GM21619 (cell line): ENCODE measurements around the gene TOX2.
A peak's percentile ranks its signal among the peaks of the same experiment; 100 is the strongest.

ENCODE experiments used
- ATAC-seq: cut with Tn5 transposase; IDR thresholded peaks from one replicate; pipeline ENCODE4 v1.9.1; 2021; ENCODE audit not compliant: unreplicated experiment

TOX2 gene

DNA sequence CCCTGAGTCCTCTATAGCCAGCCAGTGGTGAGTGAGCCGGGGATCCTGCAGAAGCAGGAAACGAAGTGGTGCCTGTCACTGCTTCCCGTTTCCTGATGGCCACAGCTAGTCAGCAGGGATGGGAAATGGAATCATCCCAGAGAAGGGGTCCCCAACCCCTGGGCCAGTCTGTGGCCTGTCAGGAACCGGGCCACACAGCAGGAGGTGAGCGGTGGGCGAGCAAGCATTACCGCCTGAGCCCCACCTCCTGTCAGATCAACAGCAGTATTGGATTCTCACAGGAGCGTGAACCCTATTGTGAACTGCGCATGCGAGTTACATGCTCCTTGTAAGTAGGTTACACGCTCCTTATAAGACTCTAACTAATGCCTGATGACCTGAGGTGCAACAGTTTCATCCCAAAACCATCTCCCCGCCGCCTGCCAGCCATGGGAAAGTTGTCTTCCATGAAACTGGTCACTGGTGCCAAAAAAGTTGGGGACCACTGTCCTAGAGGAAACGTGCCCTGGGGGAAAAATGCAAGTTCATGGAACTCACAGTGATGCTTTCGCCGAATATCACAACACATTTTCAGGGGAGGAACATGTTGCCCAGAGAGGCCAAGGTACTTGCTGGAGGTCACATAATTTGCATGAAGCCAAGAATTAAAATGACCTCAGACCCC is 158.5 kb downstream of the TOX2 start:
- ATAC-seq = no peak

DNA sequence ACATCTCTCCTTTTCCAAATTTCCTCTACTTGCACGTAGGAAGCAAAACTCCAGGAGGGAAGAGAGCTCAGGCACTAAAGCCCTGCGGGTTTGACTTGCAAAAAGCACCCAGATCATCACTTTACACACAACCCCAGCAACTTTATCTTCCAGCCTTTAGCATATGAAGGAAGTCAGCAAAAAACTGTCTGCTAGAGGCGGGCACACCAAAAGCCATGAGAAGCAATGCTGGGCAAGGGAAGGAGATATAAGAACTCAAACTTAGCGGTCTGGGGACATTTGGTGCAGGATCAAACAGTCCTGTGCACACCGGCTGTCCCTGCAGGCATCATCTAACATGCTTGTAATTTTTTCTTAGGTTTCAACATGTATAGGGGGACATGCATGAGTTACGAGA is 159.0 kb downstream of the TOX2 start:
- no peak for ATAC-seq

DNA sequence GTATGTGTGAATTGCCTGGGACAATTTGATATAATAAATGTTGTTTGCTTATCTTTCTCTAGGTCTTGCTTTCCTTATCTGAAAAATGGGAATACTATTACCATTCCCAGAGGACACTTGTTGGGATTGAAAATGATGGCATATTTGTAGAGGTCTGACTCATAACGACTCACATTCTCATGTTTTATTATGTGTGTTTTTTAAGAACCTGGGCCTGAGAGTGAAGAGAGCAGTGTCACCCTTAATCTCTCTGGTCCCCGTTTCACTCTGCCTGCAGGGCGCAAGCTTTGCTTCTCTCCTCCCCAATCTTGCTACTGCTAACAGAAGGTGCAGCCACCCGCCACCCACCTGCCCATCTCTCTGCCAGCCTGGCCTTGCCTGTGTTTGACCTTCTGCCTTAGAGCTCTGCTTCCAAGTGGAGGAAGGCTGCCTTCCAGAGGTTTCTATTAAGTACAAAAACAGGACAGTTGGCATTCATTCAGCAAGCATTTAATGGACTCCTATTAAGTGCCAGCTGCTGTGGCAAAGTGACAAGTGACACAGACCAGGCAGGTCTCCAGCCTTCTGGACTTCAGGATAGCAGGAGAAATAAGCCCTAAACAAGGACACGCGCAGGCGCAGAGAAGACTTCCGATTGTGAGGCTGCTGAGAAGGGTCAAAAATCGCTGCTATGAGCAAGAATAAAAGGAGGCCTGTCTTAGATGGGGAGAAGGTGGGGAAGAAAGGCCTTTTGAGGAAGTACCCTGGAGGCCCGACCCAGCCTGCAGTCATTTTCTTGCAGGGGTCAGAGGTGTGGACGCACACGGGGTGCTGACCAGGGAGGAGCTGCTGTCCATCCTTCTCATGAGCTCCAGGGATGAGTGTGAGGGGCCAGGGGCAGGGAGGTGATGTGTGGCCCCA is 159.8 kb downstream of the TOX2 start:
- no peak for ATAC-seq

DNA sequence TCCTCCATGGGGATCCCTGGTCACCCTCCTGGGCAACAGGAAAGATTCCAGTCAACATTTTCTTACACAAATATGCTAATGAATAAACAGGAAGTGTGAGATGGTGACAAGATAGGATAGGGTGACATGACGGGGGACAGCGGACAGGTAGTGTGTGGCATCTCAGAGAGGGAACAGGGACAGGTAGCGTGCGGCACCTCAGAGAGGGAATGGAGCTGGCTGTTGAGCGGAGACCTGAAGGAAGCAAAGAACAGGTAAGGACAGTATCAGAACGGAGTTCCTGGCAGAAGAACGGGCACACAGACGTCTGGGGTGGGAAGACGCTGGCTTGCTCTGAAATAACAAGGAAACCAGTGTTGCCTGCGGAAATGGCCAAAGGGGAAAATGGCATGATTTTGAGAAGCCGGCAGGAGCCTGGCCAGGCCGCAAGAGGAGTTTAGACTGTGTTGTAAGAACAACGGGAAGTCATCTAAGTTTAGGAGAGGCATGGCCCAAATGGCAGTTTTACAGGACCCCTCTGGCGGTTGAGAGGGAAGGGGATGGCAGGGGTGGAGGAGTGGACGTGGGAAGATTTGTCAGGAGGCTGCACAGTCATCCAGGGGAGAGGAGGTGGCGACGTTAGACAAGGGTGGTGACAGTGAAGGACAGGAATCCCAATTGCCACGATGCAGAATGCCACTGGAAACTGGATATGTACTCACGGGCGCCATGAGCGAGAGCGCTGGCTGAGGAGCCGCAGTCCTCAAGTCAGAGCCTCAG is 160.7 kb downstream of the TOX2 start:
- no peak for ATAC-seq

DNA sequence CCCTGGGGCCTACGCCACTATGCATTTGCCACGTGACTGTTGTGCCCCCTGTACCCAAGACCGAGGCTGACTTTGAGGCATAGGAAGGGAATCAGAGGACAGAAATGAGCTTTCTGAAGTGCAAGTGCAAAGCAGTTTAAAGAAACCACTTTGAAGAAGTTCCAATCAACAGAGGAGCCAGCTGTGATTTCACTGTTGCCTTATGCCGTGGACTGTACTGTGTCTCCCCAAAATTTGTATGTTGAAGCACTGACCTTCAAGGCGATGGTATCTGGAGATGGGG is 161.2 kb downstream of the TOX2 start:
- no peak for ATAC-seq

DNA sequence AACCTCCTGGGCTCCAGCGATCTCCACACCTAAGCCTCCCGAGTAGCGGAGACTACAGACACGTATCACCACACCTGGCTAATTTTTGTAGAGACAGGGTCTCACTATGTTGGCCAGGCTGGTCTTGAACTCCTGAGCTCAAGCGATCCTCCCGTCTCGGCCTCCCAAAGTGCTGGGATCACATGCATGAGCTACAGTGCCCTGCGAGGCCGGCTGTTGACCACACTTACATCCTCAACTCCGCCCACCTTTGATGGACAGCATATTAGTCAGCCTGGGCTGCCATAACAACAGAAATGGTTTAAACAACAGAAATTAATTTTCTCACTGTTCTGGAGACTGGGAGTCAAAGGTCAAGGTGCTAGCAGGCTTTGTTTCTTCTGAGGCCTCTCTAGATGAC is 164.6 kb downstream of the TOX2 start:
- no peak for ATAC-seq

DNA sequence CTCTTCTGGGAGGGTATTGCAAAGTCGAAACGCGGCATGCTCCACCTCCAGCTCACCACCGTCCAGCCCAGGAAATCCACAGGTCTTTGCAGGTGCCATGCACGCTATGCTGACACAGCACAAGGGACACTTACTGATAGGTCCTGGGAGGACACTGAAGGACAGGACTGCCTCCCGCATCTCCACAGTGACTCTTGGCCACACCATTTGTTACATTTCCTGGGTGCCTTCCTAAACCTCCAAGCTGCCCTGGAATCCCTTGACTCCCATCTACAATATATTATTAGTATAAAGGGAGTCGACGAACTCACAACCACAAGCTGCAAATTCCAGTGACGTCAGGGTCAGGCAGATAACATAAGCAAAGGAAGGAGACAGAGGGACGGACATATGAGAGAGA is 165.4 kb downstream of the TOX2 start:
- ATAC-seq = no peak

DNA sequence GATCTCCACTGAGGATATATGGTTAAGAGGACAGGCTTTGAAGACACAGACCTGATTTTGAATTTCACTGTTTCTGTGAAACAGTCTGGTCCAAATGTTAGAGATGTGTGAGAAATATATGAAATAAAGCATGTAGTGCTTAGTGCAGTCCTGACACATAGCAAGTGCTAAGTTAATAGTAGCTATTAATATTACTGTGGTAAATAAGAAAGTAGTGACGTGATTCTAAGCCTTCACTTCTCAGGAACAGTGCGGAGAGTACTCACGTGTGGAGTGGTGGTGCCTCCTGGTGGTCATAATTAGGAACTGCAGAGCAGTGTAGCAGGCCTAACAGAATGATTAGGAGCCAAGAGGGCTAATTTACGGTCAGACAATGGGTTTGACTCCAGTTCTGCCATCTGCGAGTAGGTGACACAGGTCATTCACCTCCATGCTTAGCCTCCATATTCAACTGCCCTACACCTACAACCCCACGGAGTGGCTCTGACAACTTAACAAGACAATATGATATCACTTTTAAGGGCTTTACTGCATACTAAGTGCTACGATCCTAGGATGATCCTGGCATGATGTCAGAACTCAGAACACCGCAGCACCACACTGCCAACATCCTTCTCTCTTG is 166.1 kb downstream of the TOX2 start:
- ATAC-seq = peak; percentile 83

DNA sequence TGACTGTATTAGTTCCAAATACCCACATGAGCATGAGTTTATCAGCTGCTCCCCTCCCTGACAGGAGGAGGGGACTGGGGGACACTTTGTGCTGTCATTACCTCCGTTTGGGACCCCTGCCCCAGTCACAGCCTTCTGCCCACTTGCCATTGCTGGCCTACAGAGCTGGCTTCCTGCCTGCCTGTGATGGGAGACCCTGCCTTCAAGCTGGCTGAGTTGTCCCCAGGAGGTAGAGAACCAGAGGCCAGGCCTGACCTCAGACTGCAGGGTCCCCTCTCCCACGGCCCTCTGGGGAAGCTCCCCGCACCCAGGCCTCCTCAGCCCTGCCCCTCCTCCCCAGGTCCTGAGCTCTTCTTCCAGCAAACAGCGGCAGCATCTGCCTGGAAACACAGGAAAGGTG is 166.8 kb downstream of the TOX2 start:
- no peak for ATAC-seq

DNA sequence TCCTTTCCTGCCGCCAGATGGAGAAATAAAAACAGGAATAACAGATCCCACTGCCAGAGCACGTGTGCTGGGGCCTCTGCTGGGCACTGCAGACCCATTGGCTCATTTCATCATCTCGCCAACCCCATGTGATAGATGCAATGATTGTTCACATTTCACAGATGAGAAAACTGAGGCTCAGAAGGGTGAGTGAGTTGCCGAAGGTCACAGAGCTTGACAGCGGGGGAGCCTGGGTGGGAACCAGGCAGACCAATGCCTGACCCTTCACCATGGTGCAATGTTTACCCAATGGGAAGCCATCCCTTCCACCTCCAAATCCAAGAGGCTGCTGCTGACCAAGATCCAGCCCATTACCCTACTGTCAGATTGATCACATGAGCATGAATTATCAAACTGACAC is 167.2 kb downstream of the TOX2 start:
- ATAC-seq = no peak

DNA sequence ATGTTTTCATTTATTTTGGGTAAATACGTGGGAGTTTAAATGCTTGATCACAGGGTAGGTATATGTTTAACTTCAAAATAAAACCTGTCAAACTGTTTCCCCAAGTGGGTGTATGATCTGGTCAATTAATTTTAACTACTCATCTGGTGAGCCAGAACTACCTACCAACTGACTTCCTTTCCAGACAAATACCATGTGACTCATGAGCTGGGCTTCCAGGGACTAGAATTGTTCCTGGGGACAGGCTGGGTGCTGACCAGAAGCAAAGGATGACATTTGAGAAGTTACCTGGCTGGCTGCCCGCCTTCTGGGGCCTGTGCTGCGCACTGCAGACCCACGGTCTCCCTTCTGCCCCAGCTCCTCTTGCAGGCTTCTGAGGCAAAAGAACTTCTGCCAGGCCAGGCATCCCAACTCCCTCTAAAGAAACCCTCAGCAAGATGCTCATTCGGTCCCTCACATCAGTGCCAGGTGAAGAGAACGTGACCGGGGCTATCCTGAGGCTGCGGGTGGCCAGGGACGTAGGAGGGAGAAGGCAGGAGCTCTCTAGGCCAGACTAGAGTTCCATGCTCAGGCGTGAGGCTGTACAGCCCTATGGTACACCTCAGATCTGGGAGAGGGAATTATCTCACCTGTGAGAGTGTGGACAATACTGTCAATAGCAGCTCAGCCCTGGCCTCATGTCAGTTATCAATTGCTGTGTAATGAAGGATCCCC is 168.7 kb downstream of the TOX2 start:
- ATAC-seq = no peak

DNA sequence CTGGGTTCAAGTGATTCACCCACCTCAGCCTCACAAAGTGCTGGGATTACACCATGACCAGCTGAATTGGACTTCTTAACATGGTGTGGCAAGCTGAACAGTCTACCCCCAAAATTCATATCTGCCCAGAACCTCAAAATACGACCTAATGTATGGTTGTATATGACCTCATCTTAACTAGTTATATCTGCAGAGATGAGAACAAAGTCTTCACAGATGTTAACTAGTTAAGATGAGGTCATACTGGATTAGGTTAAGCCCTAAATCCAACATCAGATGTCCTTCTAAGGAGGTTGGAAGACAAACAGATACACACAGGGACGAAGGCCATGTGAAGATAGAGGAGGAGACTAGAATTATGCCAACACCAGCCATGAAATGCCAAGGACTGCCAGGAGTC is 169.8 kb downstream of the TOX2 start:
- no peak for ATAC-seq

DNA sequence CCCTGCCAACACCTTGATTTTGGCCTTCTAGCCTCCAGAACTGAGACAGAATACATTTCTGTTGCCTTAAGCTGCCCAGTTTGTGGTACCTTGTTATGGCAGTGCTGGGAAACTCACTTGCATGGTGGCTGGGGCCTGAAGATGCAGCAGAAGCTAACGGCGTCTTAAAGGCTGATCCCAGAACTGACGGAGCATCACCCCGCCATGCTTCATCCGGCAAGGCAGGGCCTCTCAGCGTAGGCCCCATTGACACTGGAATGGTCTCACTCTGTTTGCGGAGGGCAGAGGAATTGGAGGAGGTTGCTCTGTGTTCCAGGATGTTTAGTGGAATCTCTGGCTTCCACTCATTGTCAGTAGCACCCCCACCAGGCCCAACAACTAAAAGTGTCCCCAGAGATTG is 170.2 kb downstream of the TOX2 start:
- no peak for ATAC-seq

DNA sequence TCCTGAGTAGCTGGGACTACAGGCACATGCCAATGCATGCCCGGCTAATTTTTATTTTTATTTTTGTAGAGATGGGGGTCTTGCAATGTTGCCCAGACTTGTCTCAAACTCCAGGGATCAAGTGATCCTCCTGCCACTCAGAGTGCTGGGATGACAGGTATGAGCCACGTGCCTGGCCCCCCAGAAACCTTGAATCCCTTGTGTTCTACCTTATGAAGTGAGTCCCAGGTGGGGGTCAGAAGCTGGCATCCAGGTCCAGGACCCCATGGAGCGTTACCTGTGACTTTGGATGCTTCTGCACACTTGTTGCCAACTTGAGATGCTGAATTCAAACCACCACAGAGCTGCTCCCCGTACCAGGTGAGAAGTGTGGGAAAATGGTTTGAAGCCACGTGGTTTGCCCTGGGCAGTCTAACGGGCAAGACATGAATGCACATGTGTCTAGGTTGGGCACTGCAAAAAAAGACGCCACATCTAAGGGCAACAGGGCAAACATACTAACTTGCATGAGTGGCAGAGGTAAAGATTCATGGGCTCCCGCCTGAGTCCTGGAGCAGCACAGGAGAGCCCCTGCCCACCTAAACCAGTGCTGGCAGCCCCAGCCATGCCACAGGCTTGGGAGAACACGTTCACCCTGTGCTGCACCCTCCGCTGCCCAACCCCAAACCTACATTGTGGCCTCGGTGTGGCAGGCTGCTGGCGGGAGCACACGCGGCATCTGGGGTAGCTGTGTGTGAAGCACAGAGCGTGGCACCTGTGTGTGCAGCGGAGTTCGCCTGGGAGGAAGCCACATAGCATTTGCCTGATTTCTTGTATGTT is 171.2 kb downstream of the TOX2 start:
- ATAC-seq = no peak

DNA sequence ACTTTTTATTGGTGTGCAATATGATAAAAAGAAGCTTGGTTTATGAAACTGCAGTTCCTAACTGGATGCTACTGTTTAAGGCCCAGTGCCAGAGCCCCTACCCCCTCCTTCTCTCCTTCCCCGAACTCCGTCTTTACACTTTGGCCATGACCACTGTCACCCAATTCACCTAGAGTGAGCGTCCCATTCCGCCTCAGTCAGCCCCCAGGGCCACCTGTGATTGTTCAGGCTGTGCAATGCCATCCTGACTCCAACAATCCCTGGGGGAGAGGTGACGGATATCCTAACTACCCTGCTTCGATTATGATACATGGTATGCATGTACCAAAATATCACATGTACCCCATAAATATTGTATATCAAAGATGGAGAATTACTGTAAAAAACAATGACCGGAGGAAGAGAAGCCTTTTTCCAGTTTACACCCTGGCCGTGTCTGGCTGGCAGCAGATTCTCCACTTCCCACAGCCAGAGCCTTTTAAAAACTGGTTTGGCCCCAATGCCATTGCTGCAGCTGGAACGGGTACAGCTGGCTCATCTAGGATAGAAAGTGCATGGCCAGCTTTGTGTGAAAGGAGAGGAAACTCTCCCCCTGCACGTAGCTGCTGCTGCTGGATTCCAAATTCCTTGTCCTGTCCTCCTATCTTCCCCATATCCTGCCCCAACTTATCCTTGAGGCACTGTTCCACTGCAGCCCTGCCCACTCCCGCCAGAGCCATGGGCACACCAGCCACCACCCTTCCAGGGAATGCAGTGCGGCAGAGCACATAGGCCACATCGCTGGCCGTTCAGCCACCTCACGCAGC is 172.6 kb downstream of the TOX2 start:
- no peak for ATAC-seq

DNA sequence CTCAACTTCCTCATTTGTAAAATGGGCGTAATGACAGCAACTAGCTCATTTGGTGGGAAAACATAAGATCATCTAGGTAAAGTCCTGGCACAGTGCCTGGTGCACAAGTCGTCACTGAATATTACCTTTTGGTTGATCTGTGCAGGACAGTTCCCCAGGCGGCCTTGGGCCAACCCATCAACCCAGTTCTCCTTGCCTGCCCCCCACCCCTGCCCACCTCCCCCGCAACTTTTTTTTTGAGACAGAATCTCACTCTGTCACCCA is 173.1 kb downstream of the TOX2 start:
- ATAC-seq = no peak

DNA sequence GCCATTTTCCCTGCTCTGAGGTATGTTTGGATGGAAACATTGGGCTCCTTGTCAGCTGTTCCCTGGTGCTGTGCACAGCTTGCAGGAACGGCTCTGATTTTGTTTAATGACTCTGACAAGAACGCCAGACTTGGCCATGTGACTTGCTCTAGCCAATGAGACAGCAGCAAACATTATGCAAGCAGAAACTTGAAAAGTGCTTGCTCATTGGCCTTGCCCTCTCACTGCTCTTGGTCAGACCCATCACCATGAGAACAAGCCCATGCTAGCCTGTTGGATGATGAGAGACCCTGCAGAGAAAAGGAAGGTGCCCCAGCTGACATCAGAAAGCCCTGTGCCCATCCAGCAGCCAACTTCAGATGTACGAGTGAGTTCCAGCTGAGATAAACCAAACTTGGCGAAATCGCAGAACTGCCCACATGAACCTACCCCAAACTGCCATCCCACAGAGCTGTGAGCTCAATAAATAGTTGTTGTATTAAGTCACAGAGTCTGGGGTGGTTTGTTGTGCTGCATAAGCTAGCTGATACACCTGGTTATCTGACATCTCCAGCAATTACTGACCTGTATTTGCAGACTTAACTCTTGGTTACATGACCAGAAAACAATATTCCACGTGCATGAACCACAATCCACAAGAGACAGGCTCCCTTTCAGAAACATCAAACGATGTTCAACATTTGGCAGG is 175.5 kb downstream of the TOX2 start:
- ATAC-seq = no peak

DNA sequence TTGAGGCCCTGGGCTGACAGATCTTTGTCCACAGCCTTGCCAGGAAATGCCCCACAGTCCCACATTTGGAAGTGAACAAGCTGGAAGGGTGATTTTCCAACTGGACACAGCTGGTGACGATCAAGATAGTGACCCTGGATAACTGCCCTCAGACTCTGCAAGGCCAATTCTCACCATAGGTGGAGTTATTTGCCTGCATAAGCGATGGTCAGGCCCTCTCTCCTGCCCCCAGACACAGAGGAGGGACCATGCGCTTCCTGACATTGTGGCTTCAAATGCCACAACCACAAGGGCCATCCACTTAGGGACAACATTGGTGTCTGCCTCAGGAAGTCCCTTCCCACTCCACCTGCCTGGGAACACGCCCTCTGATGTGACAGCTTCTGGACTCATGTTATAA is 176.4 kb downstream of the TOX2 start:
- no peak for ATAC-seq
